OCI-LY1 (cell line): Measurements from ENCODE around the gene SLC2A11.

Experiments
- H2AFZ ChIP-seq: fragments of 200-600 bp; sonication (generic), shearing (Covaris generic); 2 replicates; pipeline ENCODE4 v1.6.0; 2014; ENCODE audit warnings: antibody characterized with exemption, mild to moderate bottlenecking, low read length
- H3F3A ChIP-seq: fragments of 200-600 bp; sonication (generic), shearing (Covaris generic); 2 replicates; pipeline ENCODE4 v1.6.0; 2014; ENCODE audit warnings: mild to moderate bottlenecking, antibody characterized with exemption, low read length, moderate library complexity; ENCODE audit not compliant: insufficient read depth
- H3K27ac ChIP-seq: fragments of 200-600 bp; sonication (generic); 2 replicates; pipeline ENCODE4 v1.5.1; 2014; ENCODE audit warnings: low read length, mixed run types, mild to moderate bottlenecking, low read depth; ENCODE audit not compliant: poor library complexity, severe bottlenecking
- H3K27me3 ChIP-seq: fragments of 200-600 bp; sonication (generic); 2 replicates; pipeline ENCODE4 v1.6.0; 2014; ENCODE audit warnings: antibody characterized with exemption, mild to moderate bottlenecking, low read length, moderate library complexity; ENCODE audit not compliant: insufficient read depth
- H3K36me3 ChIP-seq: fragments of 200-600 bp; sonication (generic); 2 replicates; pipeline ENCODE4 v1.6.1; 2014; ENCODE audit warnings: mild to moderate bottlenecking, antibody characterized with exemption, low read length, moderate library complexity, mixed read lengths; ENCODE audit not compliant: insufficient read depth
- H3K4me1 ChIP-seq: fragments of 200-600 bp; sonication (generic); 2 replicates; pipeline ENCODE4 v1.5.1; 2014; ENCODE audit warnings: mild to moderate bottlenecking, low read length, moderate library complexity; ENCODE audit not compliant: insufficient read depth, severe bottlenecking
- H3K4me2 ChIP-seq: fragments of 200-600 bp; sonication (generic), shearing (Covaris generic); 2 replicates; pipeline ENCODE4 v1.6.1; 2014; ENCODE audit warnings: low read length
- H3K4me3 ChIP-seq: fragments of 200-600 bp; sonication (generic); 2 replicates; pipeline ENCODE4 v1.5.1; 2014; ENCODE audit warnings: low read length, low read depth, mild to moderate bottlenecking, mixed read lengths; ENCODE audit not compliant: poor library complexity, severe bottlenecking
- H3K79me2 ChIP-seq: fragments of 200-600 bp; shearing (Covaris generic); 2 replicates; pipeline ENCODE4 v1.6.1; 2016; ENCODE audit warnings: mixed run types, low read length, mixed read lengths; ENCODE audit not compliant: insufficient read depth
- H3K9ac ChIP-seq: fragments of 200-600 bp; sonication (generic), shearing (Covaris generic); 2 replicates; pipeline ENCODE4 v1.6.1; 2014; ENCODE audit warnings: mild to moderate bottlenecking, low read length, mixed read lengths
- H3K9me2 ChIP-seq: fragments of 200-600 bp; sonication (generic), shearing (Covaris generic); 2 replicates; pipeline ENCODE4 v1.6.1; 2014; ENCODE audit warnings: low read depth, mild to moderate bottlenecking, low read length, mixed read lengths
- H3K9me3 ChIP-seq: fragments of 200-600 bp; shearing (Covaris generic); 2 replicates; pipeline ENCODE4 v1.6.1; 2014; ENCODE audit warnings: low read length, mixed read lengths
- H4K20me1 ChIP-seq: fragments of 200-600 bp; sonication (generic), shearing (Covaris generic); 2 replicates; pipeline ENCODE4 v1.6.0; 2016; ENCODE audit warnings: mild to moderate bottlenecking, low read length; ENCODE audit not compliant: insufficient read depth
- EZH2 ChIP-seq: fragments of 200-600 bp; sonication (generic), shearing (Covaris generic); IDR thresholded peaks from 2 replicates; pipeline ENCODE4 v1.8.0; 2017; ENCODE audit warnings: borderline replicate concordance, mixed run types, mild to moderate bottlenecking, antibody characterized with exemption, low read length, moderate library complexity, mixed read lengths
- TF ChIP-seq, protein P1 (sequence below): fragments of 200-600 bp; sonication (generic), shearing (Covaris generic); IDR thresholded peaks from 2 replicates; pipeline ENCODE4 v1.5.1; 2017; ENCODE audit warnings: mild to moderate bottlenecking, antibody characterized with exemption, low read length, moderate library complexity, mixed read lengths

The SLC2A11 gene

DNA sequence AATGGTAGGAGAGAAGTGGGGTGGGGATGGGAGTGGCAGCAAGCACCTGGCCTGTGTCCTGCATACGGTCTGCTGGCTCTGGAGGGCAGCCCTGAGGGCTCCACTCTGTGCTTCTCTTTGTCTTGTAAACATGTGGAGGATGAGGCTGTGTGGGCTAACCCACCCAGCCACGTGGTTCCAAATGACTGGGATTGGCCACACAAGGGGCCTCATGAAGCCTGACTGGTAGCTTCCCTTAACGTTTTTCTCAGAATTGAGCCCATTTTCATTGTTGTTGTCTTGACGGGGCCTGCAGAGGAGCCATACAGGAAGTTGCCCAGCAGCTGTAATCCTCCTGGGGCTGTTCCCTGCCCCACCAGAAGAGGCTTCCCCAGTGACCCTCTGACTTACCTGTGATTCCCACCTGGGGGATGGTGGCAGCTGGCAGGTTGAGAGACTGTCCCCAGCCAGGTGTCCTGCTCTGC is 36.9 kb upstream of the SLC2A11 start:
- H3K4me1 ChIP-seq, result peaks cover 20% of the 10 kb centered on the region
- H3K9me2 ChIP-seq, result no peaks in the 10 kb centered on the region
- TF ChIP-seq, protein P1, sequence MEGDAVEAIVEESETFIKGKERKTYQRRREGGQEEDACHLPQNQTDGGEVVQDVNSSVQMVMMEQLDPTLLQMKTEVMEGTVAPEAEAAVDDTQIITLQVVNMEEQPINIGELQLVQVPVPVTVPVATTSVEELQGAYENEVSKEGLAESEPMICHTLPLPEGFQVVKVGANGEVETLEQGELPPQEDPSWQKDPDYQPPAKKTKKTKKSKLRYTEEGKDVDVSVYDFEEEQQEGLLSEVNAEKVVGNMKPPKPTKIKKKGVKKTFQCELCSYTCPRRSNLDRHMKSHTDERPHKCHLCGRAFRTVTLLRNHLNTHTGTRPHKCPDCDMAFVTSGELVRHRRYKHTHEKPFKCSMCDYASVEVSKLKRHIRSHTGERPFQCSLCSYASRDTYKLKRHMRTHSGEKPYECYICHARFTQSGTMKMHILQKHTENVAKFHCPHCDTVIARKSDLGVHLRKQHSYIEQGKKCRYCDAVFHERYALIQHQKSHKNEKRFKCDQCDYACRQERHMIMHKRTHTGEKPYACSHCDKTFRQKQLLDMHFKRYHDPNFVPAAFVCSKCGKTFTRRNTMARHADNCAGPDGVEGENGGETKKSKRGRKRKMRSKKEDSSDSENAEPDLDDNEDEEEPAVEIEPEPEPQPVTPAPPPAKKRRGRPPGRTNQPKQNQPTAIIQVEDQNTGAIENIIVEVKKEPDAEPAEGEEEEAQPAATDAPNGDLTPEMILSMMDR, result no peak
- no peak for TF ChIP-seq EZH2
- no peaks in the 10 kb centered on the region for H4K20me1 ChIP-seq
- H3K9ac ChIP-seq, result no peak overlapping the region
- H2AFZ ChIP-seq, result no peak overlapping the region
- no peaks in the 10 kb centered on the region for H3K9me3 ChIP-seq
- H3K36me3 ChIP-seq, result peaks cover 99% of the 10 kb centered on the region
- H3K4me2 ChIP-seq, result no peak overlapping the region
- H3K27me3 ChIP-seq, result no peaks in the 10 kb centered on the region
- 0 out of 2 replicates have a peak, but pooled peaks cover under 1% of the 10 kb centered on the region for H3K79me2 ChIP-seq
- H3K27ac ChIP-seq, result peak overlapping the region; percentile 40
- H3K4me3 ChIP-seq, result no peak overlapping the region
- H3F3A ChIP-seq, result no peaks in the 10 kb centered on the region

DNA sequence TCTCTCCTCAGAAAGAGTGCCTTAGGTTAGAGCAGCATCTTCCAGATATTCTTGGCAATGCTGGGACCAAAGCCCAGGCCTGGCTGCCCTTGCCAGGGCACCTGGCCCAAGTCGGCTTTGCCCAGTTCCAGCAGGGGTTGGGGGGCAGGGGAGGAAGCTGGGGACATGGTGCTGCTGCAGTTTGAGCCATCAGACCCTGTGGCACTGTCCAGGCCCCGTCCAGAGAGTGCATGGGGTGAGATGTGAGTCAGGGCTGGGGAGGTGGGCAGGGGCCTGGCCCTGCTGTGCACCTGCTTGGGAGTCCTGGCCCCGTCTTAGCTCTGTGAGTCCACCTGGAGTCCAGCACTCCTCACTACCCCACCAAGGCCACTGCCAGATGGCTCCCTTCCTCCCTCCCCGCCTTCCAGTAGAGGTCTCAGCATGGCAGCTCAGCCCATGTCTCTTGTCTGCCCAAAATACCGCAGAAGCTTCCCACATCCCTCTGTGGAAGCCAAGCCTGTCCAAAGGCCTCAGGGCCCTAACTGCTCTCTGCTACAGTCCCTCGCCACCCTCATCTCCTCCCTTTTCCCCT is 35.5 kb upstream of the SLC2A11 start:
- Histone ChIP-seq H3K27me3 (no peaks in the 10 kb centered on the region), H3K4me3 (no peak overlapping the region), H3K4me2 (no peak overlapping the region), H3K27ac (no peak overlapping the region), H3K4me1 (peaks cover 23% of the 10 kb centered on the region), H3K9ac (no peak overlapping the region), H3K79me2 (no peaks in the 10 kb centered on the region), H4K20me1 (no peaks in the 10 kb centered on the region), H3F3A (no peaks in the 10 kb centered on the region), H2AFZ (no peak overlapping the region), H3K9me2 (no peaks in the 10 kb centered on the region), H3K9me3 (no peaks in the 10 kb centered on the region), H3K36me3 (peaks cover 99% of the 10 kb centered on the region)
- TF ChIP-seq, protein P1, result no peak
- TF ChIP-seq EZH2, result no peak

DNA sequence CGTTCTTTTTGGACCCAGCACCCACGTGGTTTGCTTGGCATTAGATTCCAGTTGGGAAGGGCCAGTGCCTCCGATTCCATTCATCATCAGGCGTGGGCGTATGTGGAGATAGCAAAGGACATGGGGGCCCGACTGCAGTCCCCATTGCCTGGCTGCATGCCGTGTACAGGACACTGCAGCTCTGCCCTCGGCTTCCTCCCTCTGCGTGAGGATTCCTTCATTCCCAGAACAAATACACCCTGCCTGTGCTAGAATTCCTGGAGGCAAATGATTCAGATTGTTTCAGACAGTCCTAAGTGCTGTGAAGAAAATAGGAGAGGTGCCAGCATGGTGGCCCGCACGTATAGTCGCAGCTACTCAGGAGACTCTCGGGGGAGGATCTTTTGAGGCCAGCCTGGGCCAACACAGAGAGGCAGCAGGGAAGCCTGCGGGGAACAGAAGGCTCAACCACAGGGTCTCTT is 34.3 kb upstream of the SLC2A11 start:
- Histone ChIP-seq H2AFZ (no peak overlapping the region), H3K9me3 (no peaks in the 10 kb centered on the region), H3K4me3 (no peak overlapping the region), H3K4me1 (peaks cover 22% of the 10 kb centered on the region), H3K9me2 (no peaks in the 10 kb centered on the region), H3K36me3 (peaks cover 98% of the 10 kb centered on the region), H3K79me2 (no peaks in the 10 kb centered on the region), H3F3A (no peaks in the 10 kb centered on the region), H3K9ac (no peak overlapping the region), H3K27ac (no peak overlapping the region), H3K27me3 (no peaks in the 10 kb centered on the region), H4K20me1 (no peaks in the 10 kb centered on the region), H3K4me2 (no peak overlapping the region)
- TF ChIP-seq, protein P1, result no peak
- no peak for TF ChIP-seq EZH2
